H9 (cell line): ENCODE results near the gene GORAB. TPM values are rescaled to one million over a fixed set of nuclear protein-coding genes. Genes with fewer than 3 reads are reported as not detected.

ENCODE experiments used
- DNase-seq: peaks from one replicate; pipeline ENCODE4 v3.0.0-alpha.2; 2017
- H2AFZ ChIP-seq: one replicate; pipeline ENCODE4 v1.6.1; 2013; ENCODE audit warnings: mild to moderate bottlenecking, low read length, control low read depth, moderate library complexity
- H2AK5ac ChIP-seq: 2 replicates; pipeline ENCODE4 v1.6.1; 2013; ENCODE audit warnings: low read length, control low read depth, mixed read lengths; ENCODE audit not compliant: insufficient read length
- H2BK120ac ChIP-seq: one replicate; pipeline ENCODE4 v1.6.1; 2013; ENCODE audit warnings: low read depth, mild to moderate bottlenecking, low read length, control low read depth, inconsistent platforms; ENCODE audit not compliant: poor library complexity, severe bottlenecking
- H2BK12ac ChIP-seq: 2 replicates; pipeline ENCODE4 v1.6.1; 2013; ENCODE audit warnings: low read length, control low read depth, mixed read lengths, low read depth; ENCODE audit not compliant: insufficient read length
- H2BK15ac ChIP-seq: 2 replicates; pipeline ENCODE4 v1.6.1; 2013; ENCODE audit warnings: low read depth, low read length, control low read depth
- H2BK20ac ChIP-seq: one replicate; pipeline ENCODE4 v1.6.1; 2013; ENCODE audit warnings: low read depth, mild to moderate bottlenecking, low read length, control low read depth, inconsistent platforms; ENCODE audit not compliant: poor library complexity, severe bottlenecking
- H2BK5ac ChIP-seq: 2 replicates; pipeline ENCODE4 v1.6.1; 2013; ENCODE audit warnings: low read length, control low read depth, mixed read lengths; ENCODE audit not compliant: insufficient read length
- H3K14ac ChIP-seq: 2 replicates; pipeline ENCODE4 v1.6.1; 2013; ENCODE audit warnings: low read length, control low read depth; ENCODE audit not compliant: insufficient read depth
- H3K18ac ChIP-seq: 2 replicates; pipeline ENCODE4 v1.6.1; 2013; ENCODE audit warnings: low read depth, mild to moderate bottlenecking, mixed read lengths, low read length, control low read depth; ENCODE audit not compliant: insufficient read length
- H3K23ac ChIP-seq: 2 replicates; pipeline ENCODE4 v1.6.1; 2013; ENCODE audit warnings: low read length, control low read depth, mixed read lengths, low read depth; ENCODE audit not compliant: insufficient read length
- H3K23me2 ChIP-seq: 2 replicates; pipeline ENCODE4 v1.6.1; 2013; ENCODE audit warnings: low read depth, mild to moderate bottlenecking, mixed read lengths, low read length, control low read depth; ENCODE audit not compliant: insufficient read length, poor library complexity, severe bottlenecking
- H3K27ac ChIP-seq: 2 replicates; pipeline ENCODE4 v1.5.1; 2013; ENCODE audit warnings: low read length, control low read depth, mixed read lengths, low read depth; ENCODE audit not compliant: insufficient read length
- H3K27me3 ChIP-seq: 2 replicates; pipeline ENCODE4 v1.6.1; 2013; ENCODE audit warnings: low read length, control low read depth, inconsistent platforms; ENCODE audit not compliant: insufficient read depth
- H3K4ac ChIP-seq: 2 replicates; pipeline ENCODE4 v1.6.1; 2013; ENCODE audit warnings: low read depth, mild to moderate bottlenecking, control low read depth, inconsistent platforms, low read length, moderate library complexity
- H3K4me1 ChIP-seq: 2 replicates; pipeline ENCODE4 v1.6.1; 2013; ENCODE audit warnings: low read length, control low read depth, inconsistent platforms; ENCODE audit not compliant: insufficient read depth
- H3K4me2 ChIP-seq: 2 replicates; pipeline ENCODE4 v1.6.1; 2013; ENCODE audit warnings: low read length, control low read depth, mixed read lengths; ENCODE audit not compliant: insufficient read length, insufficient read depth
- H3K56ac ChIP-seq: 2 replicates; pipeline ENCODE4 v1.6.1; 2013; ENCODE audit warnings: low read depth, mild to moderate bottlenecking, mixed read lengths, low read length, control low read depth; ENCODE audit not compliant: insufficient read length
- H3K79me1 ChIP-seq: 2 replicates; pipeline ENCODE4 v1.6.1; 2013; ENCODE audit warnings: low read depth, mild to moderate bottlenecking, moderate library complexity, low read length, control low read depth, inconsistent platforms; ENCODE audit not compliant: insufficient read depth, poor library complexity, severe bottlenecking
- H3K79me2 ChIP-seq: 2 replicates; pipeline ENCODE4 v1.6.1; 2013; ENCODE audit warnings: low read length, control low read depth, inconsistent platforms; ENCODE audit not compliant: insufficient read depth
- H3K9ac ChIP-seq: 2 replicates; pipeline ENCODE4 v1.6.1; 2013; ENCODE audit warnings: low read length, control low read depth, mixed read lengths; ENCODE audit not compliant: insufficient read length; ENCODE audit errors: extremely low read depth
- H3K9me3 ChIP-seq: one replicate; pipeline ENCODE4 v1.6.1; 2013; ENCODE audit warnings: low read depth, low read length, inconsistent platforms; ENCODE audit not compliant: control insufficient read depth
- H3T11ph ChIP-seq: one replicate; pipeline ENCODE4 v1.6.1; 2013; ENCODE audit warnings: mild to moderate bottlenecking, low read length, control low read depth, inconsistent platforms
- H4K20me1 ChIP-seq: one replicate; pipeline ENCODE4 v1.6.1; 2013; ENCODE audit not compliant: control insufficient read depth, insufficient read length, insufficient read depth
- H4K5ac ChIP-seq: 2 replicates; pipeline ENCODE4 v1.6.1; 2013; ENCODE audit warnings: low read depth, mild to moderate bottlenecking, mixed read lengths, low read length, control low read depth; ENCODE audit not compliant: insufficient read length
- H4K8ac ChIP-seq: replicated peaks from 2 replicates; pipeline ENCODE4 v1.6.1; 2013; ENCODE audit warnings: low read length, control low read depth, mixed read lengths, low read depth; ENCODE audit not compliant: insufficient read length
- H4K91ac ChIP-seq: 2 replicates; pipeline ENCODE4 v1.6.1; 2013; ENCODE audit warnings: low read depth, mild to moderate bottlenecking, moderate library complexity, mixed read lengths, low read length, control low read depth; ENCODE audit not compliant: insufficient read length
- H3K27ac Mint-ChIP-seq, 3 experiments: 2 replicates in 2 of 3; 3 replicates in 1 of 3; pipeline ENCODE4 v1.8.0; 2020 to 2021; ENCODE audit warnings: mixed read lengths in 3 of 3, mild to moderate bottlenecking in 1 of 3, moderate library complexity in 1 of 3
- H3K27me3 Mint-ChIP-seq: 2 replicates; pipeline ENCODE4 v1.8.0; 2021; ENCODE audit warnings: low read depth, mild to moderate bottlenecking, moderate library complexity, mixed read lengths
- H3K36me3 Mint-ChIP-seq, 3 experiments: 2 replicates in 2 of 3; 3 replicates in 1 of 3; pipeline ENCODE4 v1.8.0; 2020 to 2021; ENCODE audit warnings: low read depth in 3 of 3, mixed read lengths in 3 of 3; ENCODE audit not compliant: insufficient read depth in 1 of 3
- H3K4me1 Mint-ChIP-seq, 2 experiments: 2 replicates each; pipeline ENCODE4 v1.8.0; 2020; ENCODE audit warnings: mixed read lengths in 2 of 2
- H3K4me3 Mint-ChIP-seq, 2 experiments: 2 replicates in 1 of 2; 3 replicates in 1 of 2; pipeline ENCODE4 v1.8.0; 2020 to 2021; ENCODE audit warnings: mild to moderate bottlenecking in 2 of 2, mixed read lengths in 2 of 2, moderate library complexity in 1 of 2
- H3K9me3 Mint-ChIP-seq, 2 experiments: 2 replicates in 1 of 2; 3 replicates in 1 of 2; pipeline ENCODE4 v1.8.0; 2020; ENCODE audit warnings: mild to moderate bottlenecking in 2 of 2, mixed read lengths in 2 of 2, moderate library complexity in 1 of 2
- total RNA-seq: library from RNA; stranded (reverse); gene quantifications from 2 replicates; pipeline ENCODE4 v1.2.1, GENCODE V29; 2021
- TF ChIP-seq, protein P1 (sequence below): fragments of 200-600 bp; sonication (generic); conservative IDR thresholded peaks from 3 replicates; pipeline ENCODE4 v1.8.0; 2021; ENCODE audit warnings: antibody characterized with exemption, mild to moderate bottlenecking

GORAB gene
- total RNA-seq, 1 experiment from 2014 or later, result 17.8 TPM

DNA sequence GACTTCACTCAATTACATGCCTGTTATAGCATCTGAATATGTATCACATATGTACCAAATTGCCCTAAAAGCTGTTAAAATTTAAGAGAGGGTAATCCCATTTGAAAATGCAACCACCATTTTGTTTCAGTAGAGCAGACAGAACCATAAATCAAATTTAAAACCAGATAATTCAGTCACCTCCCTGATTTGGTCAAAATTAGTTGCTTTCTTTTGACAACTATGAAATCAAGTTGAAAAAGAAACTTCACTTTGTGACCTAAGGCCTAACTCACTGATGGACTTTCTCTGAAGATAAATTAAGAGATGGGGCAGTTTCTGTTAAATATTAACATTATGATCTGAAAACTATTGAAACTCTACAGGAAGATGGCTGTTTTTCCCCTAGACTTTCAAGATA, 6.7 kb downstream of the GORAB start:
- Mint-ChIP-seq H3K4me1 (peaks cover 0 to 2% of the 10 kb centered on the region in 2 experiments; a peak in 2 of 4 replicates), H3K4me3 (no peak overlapping the region), H3K27ac (no peak overlapping the region), H3K36me3 (peaks cover 24 to 56% (median 56%) of the 10 kb centered on the region in 3 experiments; a peak in 5 of 7 replicates), H3K27me3 (no peaks in the 10 kb centered on the region), H3K9me3 (no peaks in the 10 kb centered on the region)
- H3K14ac ChIP-seq, result no peak overlapping the region
- no peak overlapping the region for H4K91ac ChIP-seq
- H2BK20ac ChIP-seq, result no peak overlapping the region
- H2AK5ac ChIP-seq, result no peak overlapping the region
- H2BK120ac ChIP-seq, result no peak overlapping the region
- no peak overlapping the region for H3K27ac ChIP-seq
- no peak overlapping the region for H2AFZ ChIP-seq
- H3K79me2 ChIP-seq, result peaks cover 13% of the 10 kb centered on the region; the same call in 1 of the 2 replicates
- H3T11ph ChIP-seq, result no peak overlapping the region
- TF ChIP-seq, protein P1, sequence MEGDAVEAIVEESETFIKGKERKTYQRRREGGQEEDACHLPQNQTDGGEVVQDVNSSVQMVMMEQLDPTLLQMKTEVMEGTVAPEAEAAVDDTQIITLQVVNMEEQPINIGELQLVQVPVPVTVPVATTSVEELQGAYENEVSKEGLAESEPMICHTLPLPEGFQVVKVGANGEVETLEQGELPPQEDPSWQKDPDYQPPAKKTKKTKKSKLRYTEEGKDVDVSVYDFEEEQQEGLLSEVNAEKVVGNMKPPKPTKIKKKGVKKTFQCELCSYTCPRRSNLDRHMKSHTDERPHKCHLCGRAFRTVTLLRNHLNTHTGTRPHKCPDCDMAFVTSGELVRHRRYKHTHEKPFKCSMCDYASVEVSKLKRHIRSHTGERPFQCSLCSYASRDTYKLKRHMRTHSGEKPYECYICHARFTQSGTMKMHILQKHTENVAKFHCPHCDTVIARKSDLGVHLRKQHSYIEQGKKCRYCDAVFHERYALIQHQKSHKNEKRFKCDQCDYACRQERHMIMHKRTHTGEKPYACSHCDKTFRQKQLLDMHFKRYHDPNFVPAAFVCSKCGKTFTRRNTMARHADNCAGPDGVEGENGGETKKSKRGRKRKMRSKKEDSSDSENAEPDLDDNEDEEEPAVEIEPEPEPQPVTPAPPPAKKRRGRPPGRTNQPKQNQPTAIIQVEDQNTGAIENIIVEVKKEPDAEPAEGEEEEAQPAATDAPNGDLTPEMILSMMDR, result no peak
- H3K4ac ChIP-seq, result no peak overlapping the region
- no peak overlapping the region for H2BK15ac ChIP-seq
- H4K8ac ChIP-seq, result no peak overlapping the region
- H3K18ac ChIP-seq, result no peak overlapping the region
- H3K79me1 ChIP-seq, result peaks cover 6% of the 10 kb centered on the region
- no peak overlapping the region for H2BK5ac ChIP-seq
- H3K23me2 ChIP-seq, result no peaks in the 10 kb centered on the region
- no peak overlapping the region for H3K23ac ChIP-seq
- H3K4me1 ChIP-seq, result no peaks in the 10 kb centered on the region
- H3K27me3 ChIP-seq, result no peaks in the 10 kb centered on the region
- no peak overlapping the region for H3K56ac ChIP-seq
- DNase-seq, result no peak
- H3K9ac ChIP-seq, result no peak overlapping the region
- H3K9me3 ChIP-seq, result no peaks in the 10 kb centered on the region
- H3K4me2 ChIP-seq, result no peak overlapping the region
- no peaks in the 10 kb centered on the region for H4K20me1 ChIP-seq
- no peak overlapping the region for H4K5ac ChIP-seq
- H2BK12ac ChIP-seq, result no peak overlapping the region
